ENCODE measurements around the gene ACAP3.
A peak's percentile ranks its signal among the peaks of the same experiment; 100 is the strongest.
"Not testable (repeated sequence)": the region's sequence is repeated elsewhere in the genome, so short reads cannot be mapped to it uniquely, and the experiment has no call there.

ACAP3 gene

GRCh38 chr1:1318777-1319645, 11.3 kb upstream of the ACAP3 start:
- DNase-seq: no peak
- in situ Hi-C loops (cut with MboI; ENCODE audit: low pct_unique_long_range_greater_than_20kb, low sequenced_read_pairs): no loop called here

- DNase-seq: peak; percentile 23
- in situ Hi-C loops (cut with MboI; ENCODE audit: low pct_unique_long_range_greater_than_20kb, low sequenced_read_pairs): no loop called here
These were observed 10.5 kb upstream of the ACAP3 start for GRCh38 chr1:1318131-1318652.

GRCh38 chr1:1317420-1317819, 9.7 kb upstream of the ACAP3 start:
- DNase-seq: no peak
- in situ Hi-C loops (cut with MboI; ENCODE audit: low pct_unique_long_range_greater_than_20kb, low sequenced_read_pairs): no loop called here

GRCh38 chr1:1316199-1316598, 8.5 kb upstream of the ACAP3 start:
- in situ Hi-C loops (cut with MboI; ENCODE audit: low pct_unique_long_range_greater_than_20kb, low sequenced_read_pairs); DNase-seq: not testable (repeated sequence)

GRCh38 chr1:1315435-1315954, 7.8 kb upstream of the ACAP3 start:
- in situ Hi-C loops (cut with MboI; ENCODE audit: low pct_unique_long_range_greater_than_20kb, low sequenced_read_pairs): no loop called here
- no peak for DNase-seq

GRCh38 chr1:1314678-1315335, 7.1 kb upstream of the ACAP3 start:
- in situ Hi-C loops (cut with MboI; ENCODE audit: low pct_unique_long_range_greater_than_20kb, low sequenced_read_pairs): no loop called here

GRCh38 chr1:1314237-1314586, 6.5 kb upstream of the ACAP3 start:
- in situ Hi-C loops (cut with MboI; ENCODE audit: low pct_unique_long_range_greater_than_20kb, low sequenced_read_pairs): no loop called here
- DNase-seq: no peak

More at GRCh38 chr1:1314678-1315335, 7.1 kb upstream of the ACAP3 start:
- DNase-seq: no peak

GRCh38 chr1:1313500-1314236, 5.9 kb upstream of the ACAP3 start:
- in situ Hi-C loops (cut with MboI; ENCODE audit: low pct_unique_long_range_greater_than_20kb, low sequenced_read_pairs): no loop called here
- no peak for DNase-seq

GRCh38 chr1:1312450-1313314, 5.0 kb upstream of the ACAP3 start:
- in situ Hi-C loops (cut with MboI; ENCODE audit: low pct_unique_long_range_greater_than_20kb, low sequenced_read_pairs): no loop called here
- no peak for DNase-seq

- in situ Hi-C loops (cut with MboI; ENCODE audit: low pct_unique_long_range_greater_than_20kb, low sequenced_read_pairs): no loop called here
These were observed 3.7 kb upstream of the ACAP3 start for GRCh38 chr1:1311107-1312104.

GRCh38 chr1:1310476-1311053, 2.8 kb upstream of the ACAP3 start:
- in situ Hi-C loops (cut with MboI; ENCODE audit: low pct_unique_long_range_greater_than_20kb, low sequenced_read_pairs): no loop called here
- no peak for DNase-seq

More at GRCh38 chr1:1311107-1312104, 3.7 kb upstream of the ACAP3 start:
- DNase-seq: no peak

GRCh38 chr1:1310109-1310385, 2.3 kb upstream of the ACAP3 start:
- in situ Hi-C loops (cut with MboI; ENCODE audit: low pct_unique_long_range_greater_than_20kb, low sequenced_read_pairs): no loop called here
- no peak for DNase-seq

GRCh38 chr1:1309251-1310108, 1.8 kb upstream of the ACAP3 start:
- in situ Hi-C loops (cut with MboI; ENCODE audit: low pct_unique_long_range_greater_than_20kb, low sequenced_read_pairs): no loop called here
- DNase-seq: no peak

GRCh38 chr1:1308756-1309250, 1.1 kb upstream of the ACAP3 start:
- in situ Hi-C loops (cut with MboI; ENCODE audit: low pct_unique_long_range_greater_than_20kb, low sequenced_read_pairs): no loop called here
- DNase-seq: no peak

GRCh38 chr1:1307261-1307922, 338 bp downstream of the ACAP3 start:
- in situ Hi-C loops (cut with MboI; ENCODE audit: low pct_unique_long_range_greater_than_20kb, low sequenced_read_pairs): no loop called here
- DNase-seq: no peak

All from KBM-7 (cell line).